NCI-H748 (cell line): Measurements from ENCODE around the gene ARHGAP26.

Source experiments
- DNase-seq: peaks from one replicate; lab custom pipeline; 2025; ENCODE audit not compliant: unreplicated experiment; lab: John Stamatoyannopoulos, UW

ARHGAP26 gene

GRCh38 chr5:143151056-143151700 is 381.0 kb downstream of the ARHGAP26 start:
- DNase-seq = no peak

GRCh38 chr5:143152445-143152844 is 382.3 kb downstream of the ARHGAP26 start:
- DNase-seq = no peak

- no peak for DNase-seq
Measured at GRCh38 chr5:143153332-143154119, 383.3 kb downstream of the ARHGAP26 start.

DNA sequence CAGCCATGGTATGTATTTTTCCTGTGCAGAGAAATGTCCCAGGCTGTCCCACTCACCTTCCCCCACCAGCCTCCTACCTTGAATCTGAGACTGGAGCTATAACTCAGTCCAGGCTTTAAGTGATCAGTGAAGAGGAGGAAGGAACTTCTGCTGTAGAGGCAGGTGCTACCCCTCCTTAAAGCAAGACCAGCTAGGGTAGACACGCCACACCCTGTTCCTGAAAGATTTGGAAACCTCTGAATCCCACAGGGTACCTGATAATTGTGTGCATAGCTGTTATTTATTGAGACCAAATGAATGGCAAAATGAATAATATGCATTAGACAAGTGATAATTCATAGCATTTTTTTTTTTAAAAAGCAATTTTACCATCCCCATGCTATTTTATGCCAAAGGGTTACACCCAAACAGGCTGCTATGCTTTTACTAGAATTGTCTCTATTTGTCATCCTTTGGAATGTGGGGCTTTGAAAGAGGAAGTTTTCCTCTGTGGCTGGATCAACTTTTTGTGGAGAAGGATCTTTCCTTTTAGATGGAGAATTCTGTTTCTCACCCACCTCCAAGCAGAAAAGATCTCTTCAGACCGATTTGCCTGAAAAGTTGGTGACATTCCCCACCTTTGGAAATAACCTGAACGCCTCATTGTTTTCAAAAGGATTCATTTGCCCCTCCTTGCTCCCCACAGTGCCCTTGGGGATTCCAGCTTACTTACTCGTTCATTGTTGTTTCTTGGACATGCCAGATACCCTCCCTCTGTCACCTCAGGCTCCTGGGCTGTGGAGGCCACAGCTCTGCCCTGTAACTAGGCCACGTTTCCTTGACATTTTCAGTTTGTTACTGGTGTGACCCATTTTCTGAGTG is 384.6 kb downstream of the ARHGAP26 start:
- DNase-seq = no peak

DNA sequence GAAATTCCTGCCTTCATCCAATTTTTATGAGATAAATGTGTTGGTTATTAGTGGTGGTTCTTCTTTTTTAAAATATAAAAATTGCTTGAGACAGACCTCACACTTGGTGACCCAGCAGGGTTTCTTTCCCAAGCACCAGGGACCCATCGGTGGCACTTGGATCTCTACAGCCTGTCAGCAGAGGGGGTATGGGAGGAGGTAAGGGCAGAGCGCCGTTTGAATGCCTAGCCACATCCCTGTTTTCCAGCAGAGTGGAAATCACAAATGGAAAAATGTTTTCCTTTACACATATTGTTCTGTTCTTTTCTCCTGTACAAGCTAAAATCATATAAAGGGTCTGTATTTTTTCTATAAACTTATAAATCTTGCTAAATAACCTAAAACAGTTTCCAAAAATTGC is 385.3 kb downstream of the ARHGAP26 start:
- DNase-seq = no peak

DNA sequence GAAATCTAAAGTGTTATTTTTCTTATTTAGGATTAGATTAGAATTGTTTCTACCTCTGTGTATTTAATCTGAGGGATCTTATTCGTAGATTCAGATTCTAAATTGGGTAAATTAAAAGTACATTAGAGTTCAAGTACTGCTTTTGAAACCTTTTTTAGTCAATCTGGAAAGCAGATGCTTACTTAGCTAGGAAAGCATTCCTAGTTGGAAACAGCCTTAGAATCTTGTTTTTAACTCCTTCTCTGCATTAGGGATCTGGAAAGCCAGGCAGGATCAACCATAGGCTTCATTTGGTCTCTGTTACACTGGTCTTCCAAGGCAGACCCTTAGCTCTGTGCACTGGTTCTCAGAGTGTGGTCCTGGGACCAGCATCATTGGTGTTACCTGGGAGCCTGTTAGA is 385.9 kb downstream of the ARHGAP26 start:
- DNase-seq = no peak

DNA sequence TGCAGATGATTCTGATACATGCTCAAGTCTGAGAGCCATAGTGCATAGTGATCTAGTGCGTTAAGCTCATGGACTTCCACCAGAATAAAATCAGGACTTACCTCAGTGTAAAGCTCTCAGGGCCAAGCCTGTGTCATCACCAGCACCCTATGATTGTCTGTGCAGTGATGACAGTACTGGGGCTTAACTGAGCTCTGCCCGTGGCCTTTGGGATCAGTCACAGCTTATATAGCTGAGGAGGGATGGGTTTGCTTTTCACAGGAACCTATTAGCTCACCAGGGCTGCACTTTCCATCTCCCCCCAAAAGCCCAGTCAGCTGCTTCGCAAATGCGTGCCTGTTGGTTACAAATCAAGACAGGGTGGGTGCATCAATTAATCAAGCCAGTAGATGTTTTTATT is 386.4 kb downstream of the ARHGAP26 start:
- no peak for DNase-seq

DNA sequence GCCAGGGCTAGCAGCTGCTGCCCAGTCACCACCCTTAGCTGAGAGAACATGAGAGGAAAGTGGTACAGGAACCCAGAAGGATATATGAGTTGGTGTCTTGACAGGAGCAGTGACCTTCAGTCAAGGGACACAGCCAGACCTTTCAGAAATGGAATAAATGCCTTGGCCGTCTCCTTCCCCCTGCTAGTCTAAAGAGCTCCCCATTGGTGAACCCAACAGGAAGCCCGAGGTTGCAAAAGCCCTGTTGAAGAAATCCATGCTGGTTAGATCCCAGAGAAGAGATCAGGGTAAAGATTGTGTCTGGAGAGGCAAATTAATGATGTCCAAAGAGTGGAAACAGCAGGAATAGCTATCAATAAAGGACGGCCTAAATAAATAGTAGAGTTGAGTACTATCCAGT is 388.9 kb downstream of the ARHGAP26 start:
- no peak for DNase-seq

- no peak for DNase-seq
Measured at GRCh38 chr5:143161885-143162540, 391.8 kb downstream of the ARHGAP26 start.

- DNase-seq = no peak
Measured at GRCh38 chr5:143162810-143163209, 392.6 kb downstream of the ARHGAP26 start.

DNA sequence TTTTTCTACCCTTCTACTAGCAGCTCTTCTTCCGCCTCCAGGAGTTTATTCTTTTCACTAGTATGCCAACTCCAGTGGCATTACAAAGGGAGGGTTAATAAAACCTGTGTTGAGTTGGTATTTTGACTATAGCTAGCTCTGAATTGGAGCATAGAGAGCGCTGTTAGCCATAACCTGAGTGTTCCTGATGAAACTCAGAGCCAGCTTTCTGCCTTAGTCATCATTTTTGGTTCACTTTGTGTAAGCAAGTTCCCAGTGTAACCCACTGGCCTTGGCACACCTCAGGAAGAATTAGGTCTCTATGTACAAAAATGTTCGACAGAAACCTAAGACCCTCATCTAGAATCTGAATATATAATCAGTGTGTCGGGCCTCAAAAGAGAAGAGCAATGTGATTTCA is 394.4 kb downstream of the ARHGAP26 start:
- no peak for DNase-seq

DNA sequence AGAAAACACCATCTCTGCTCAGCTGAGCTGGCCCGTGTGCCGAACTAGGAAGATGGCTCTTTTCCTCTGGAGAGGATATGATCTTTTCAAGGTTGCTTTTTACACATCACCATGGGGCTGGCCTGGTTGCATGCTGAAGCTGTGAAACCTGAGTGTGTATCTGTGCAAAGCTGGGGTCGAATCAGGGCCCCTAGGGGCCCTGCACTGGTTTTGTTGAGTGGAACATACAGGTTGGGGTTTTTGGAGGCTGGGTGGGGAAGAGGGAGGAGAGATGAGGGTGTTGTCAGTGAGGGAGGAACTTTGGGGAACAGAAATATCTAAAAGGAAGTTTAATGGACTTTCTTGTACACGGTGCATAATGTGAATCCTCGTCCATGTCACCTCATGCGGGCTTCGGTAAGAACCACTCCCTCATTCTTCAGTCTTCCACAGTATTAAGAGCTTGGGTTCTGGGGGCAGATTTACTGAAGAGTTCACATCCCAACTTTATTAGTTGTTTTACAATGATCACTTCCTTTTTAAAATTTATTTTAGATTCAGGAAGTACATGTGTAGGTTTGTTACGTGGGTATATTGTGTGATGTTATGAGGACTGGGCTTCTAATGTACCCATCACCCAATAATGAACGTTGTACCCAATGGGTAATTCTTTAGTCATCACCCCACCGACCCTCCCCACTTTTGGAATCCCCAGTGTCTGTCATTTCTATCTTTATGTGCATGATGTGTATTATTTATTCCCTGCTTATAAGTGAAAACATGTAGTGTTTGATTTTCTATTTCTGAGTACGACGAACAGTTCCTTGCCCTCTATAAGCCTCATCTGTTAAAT is 395.1 kb downstream of the ARHGAP26 start:
- no peak for DNase-seq

DNA sequence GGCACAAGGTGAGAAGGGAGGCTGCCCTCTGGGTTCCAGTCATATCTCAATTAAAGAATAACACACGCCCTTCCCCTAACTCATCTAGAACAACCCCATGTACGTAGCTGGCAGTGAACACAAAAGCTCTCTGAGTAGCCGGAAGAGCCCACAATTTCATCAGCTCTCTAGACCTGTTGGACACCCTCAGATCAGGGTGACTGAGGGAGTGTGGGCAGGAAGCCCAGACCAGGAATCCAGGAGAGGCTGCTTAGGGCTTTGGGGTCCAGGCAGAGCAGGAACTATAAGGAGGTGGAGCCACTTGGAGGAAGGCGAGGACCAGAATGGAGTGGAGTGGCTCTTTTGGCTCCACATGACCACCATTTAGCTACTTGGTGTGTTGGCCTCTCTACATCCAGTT is 395.9 kb downstream of the ARHGAP26 start:
- DNase-seq = no peak

- DNase-seq = no peak
Measured at GRCh38 chr5:143166661-143167420, 396.7 kb downstream of the ARHGAP26 start.

DNA sequence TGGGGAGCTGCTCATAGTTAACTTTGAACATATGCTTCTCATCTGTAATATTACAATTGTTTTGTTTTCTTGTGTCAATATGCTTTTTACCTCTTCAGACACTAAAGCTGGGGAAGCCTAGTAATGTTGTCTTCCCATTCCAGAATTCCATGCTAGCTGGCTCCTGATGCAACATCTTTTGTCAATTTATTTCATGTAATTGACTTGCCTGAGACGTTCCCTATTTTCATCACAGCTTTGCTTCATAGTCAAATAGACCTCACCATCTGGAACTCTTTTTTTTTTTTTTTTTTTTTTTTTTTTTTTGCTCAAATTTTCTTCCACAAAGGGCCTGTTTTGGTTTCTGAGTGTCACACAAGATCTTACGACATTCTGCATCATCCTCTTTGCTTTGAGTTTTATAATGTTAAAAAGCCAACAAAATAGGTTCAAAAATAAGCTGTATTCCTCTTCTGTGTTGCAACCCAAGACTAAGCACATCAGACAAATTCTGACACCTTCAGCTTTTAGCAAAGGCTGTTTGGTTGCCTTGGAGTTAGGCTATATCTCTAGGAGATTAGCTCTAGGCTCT is 398.1 kb downstream of the ARHGAP26 start:
- no peak for DNase-seq

GRCh38 chr5:143168921-143169810 is 399.0 kb downstream of the ARHGAP26 start:
- no peak for DNase-seq

- DNase-seq = no peak
Measured at GRCh38 chr5:143170104-143170503, 399.9 kb downstream of the ARHGAP26 start.

DNA sequence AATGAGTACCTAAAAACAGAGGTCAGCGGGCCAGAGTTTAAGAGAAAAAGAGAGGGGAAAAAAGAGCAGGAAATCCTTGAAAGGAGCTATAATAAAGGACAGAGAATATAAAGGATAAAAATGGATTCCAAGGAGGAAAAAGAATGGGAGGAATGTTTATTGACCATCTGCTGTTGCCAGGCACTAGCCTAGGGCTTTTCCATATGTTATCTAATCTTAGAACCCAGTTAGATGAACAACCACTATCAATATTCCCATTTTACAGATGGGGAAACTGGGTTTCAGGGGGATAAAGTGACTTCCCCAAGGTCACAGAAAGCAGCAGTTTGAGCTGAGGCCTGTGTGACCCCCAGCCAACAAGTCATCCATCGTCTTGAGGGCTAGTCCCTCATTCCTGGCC is 400.8 kb downstream of the ARHGAP26 start:
- DNase-seq = no peak
